ENCODE data around the gene NEMP1. TPM values are rescaled to one million over a fixed set of nuclear protein-coding genes. Genes with fewer than 3 reads are reported as not detected.

NEMP1 gene
- total and polyA plus RNA-seq, 2 of the 13 experiments (the other 11 are each of a cell fraction or from before 2014, with no cell fraction given): 11.4 to 12.9 TPM

DNA sequence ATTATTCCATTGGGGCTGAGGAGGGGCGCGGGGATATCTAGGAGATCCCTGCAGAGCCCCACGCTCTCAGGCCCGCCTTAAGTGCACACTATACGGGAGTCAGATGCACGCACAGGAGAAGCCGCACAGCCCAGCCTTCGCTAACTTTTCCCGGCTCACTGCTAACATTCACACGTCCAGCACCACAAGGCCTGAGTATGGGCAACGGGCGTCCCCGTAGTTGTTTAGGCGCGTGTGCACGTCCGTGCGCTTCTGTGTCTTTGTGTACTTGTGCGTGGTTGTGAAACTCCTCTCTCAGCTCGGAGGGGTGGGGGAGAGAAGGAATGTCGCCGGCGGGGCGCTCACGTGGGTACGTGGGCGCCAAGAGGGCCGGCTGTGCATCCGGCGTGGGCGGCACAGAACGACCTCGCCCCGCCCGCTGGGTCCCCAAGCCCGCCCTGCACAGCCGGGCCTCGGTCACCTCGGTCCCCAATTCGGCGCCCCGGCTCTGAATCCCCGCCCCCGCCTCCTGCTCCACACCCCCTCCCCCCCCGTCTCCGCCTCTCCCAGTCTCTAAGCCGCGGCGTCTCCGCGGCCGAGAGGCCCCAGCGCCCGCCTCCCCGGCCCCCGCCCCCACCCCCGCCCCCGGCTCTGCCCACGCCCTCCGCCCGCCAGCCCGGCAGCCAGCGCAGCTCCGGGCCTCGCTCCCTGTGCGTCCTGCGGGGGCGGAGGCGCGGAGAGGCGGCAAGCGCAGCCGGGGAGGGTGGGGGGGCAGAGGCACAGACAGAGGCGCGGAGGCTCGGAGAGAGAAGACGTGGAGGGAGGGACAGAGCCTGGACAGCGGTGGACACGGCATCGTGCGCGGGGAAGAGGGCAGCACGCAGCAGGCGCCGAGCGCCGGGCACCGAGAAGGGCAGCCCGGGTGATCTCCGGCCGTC is 10.0 kb upstream of the NEMP1 start, which contains the start of gene NAB2 (continued):
- peak; percentile 40; the same call in 1 of the 2 replicates for TF ChIP-seq FOXA1 (IDR thresholded peaks at IDR 0.05)
- TF ChIP-seq FOXA1 (CRISPR knock-in tag; IDR thresholded peaks at IDR 0.05): peak; percentile 95
- TF ChIP-seq ZNF746 (CRISPR knock-in tag; IDR thresholded peaks at IDR 0.05): peak; percentile 80
- no peak for TF ChIP-seq PCBP2 (optimal IDR thresholded peaks at IDR 0.05; ENCODE audit: low read depth, low read length, poor library complexity, severe bottlenecking)
- TF ChIP-seq, protein P1, sequence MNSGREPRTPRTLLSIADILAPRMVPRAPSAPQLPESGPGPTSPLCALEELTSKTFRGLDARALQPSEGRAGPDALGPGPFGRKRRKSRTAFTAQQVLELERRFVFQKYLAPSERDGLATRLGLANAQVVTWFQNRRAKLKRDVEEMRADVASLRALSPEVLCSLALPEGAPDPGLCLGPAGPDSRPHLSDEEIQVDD (CRISPR knock-in tag; IDR thresholded peaks at IDR 0.05; ENCODE audit: borderline replicate concordance): no peak
- TF ChIP-seq, protein P2, sequence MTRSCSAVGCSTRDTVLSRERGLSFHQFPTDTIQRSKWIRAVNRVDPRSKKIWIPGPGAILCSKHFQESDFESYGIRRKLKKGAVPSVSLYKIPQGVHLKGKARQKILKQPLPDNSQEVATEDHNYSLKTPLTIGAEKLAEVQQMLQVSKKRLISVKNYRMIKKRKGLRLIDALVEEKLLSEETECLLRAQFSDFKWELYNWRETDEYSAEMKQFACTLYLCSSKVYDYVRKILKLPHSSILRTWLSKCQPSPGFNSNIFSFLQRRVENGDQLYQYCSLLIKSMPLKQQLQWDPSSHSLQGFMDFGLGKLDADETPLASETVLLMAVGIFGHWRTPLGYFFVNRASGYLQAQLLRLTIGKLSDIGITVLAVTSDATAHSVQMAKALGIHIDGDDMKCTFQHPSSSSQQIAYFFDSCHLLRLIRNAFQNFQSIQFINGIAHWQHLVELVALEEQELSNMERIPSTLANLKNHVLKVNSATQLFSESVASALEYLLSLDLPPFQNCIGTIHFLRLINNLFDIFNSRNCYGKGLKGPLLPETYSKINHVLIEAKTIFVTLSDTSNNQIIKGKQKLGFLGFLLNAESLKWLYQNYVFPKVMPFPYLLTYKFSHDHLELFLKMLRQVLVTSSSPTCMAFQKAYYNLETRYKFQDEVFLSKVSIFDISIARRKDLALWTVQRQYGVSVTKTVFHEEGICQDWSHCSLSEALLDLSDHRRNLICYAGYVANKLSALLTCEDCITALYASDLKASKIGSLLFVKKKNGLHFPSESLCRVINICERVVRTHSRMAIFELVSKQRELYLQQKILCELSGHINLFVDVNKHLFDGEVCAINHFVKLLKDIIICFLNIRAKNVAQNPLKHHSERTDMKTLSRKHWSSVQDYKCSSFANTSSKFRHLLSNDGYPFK (CRISPR knock-in tag; IDR thresholded peaks at IDR 0.05; ENCODE audit: borderline replicate concordance): peak; percentile 51; the same call in 1 of the 2 replicates
- TF ChIP-seq ZNF205 (CRISPR knock-in tag; IDR thresholded peaks at IDR 0.05): peak; percentile 73; the same call in 1 of the 2 replicates
- no peak for TF ChIP-seq JDP2 (CRISPR knock-in tag; IDR thresholded peaks at IDR 0.05; ENCODE audit: borderline replicate concordance)
- TF ChIP-seq RFX3 (CRISPR knock-in tag; IDR thresholded peaks at IDR 0.05): no peak
- TF ChIP-seq, protein P3, sequence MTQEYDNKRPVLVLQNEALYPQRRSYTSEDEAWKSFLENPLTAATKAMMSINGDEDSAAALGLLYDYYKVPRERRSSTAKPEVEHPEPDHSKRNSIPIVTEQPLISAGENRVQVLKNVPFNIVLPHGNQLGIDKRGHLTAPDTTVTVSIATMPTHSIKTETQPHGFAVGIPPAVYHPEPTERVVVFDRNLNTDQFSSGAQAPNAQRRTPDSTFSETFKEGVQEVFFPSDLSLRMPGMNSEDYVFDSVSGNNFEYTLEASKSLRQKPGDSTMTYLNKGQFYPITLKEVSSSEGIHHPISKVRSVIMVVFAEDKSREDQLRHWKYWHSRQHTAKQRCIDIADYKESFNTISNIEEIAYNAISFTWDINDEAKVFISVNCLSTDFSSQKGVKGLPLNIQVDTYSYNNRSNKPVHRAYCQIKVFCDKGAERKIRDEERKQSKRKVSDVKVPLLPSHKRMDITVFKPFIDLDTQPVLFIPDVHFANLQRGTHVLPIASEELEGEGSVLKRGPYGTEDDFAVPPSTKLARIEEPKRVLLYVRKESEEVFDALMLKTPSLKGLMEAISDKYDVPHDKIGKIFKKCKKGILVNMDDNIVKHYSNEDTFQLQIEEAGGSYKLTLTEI (CRISPR knock-in tag; conservative IDR thresholded peaks at IDR 0.05): no peak
- peak; percentile 74; the same call in 1 of the 2 replicates for TF ChIP-seq ZNF430 (CRISPR knock-in tag; IDR thresholded peaks at IDR 0.05)
- no peak; the same call in 1 of the 2 replicates for TF ChIP-seq ZC3H4 (CRISPR knock-in tag; IDR thresholded peaks at IDR 0.05; ENCODE audit: borderline replicate concordance)
- TF ChIP-seq MEIS1 (CRISPR knock-in tag; IDR thresholded peaks at IDR 0.05; ENCODE audit: borderline replicate concordance): no peak
- no peak for TF ChIP-seq PTBP1 (IDR thresholded peaks at IDR 0.05; ENCODE audit: low read depth, low read length, poor library complexity, severe bottlenecking)
- peak; percentile 88 for TF ChIP-seq BHLHE40 (IDR thresholded peaks at IDR 0.05; ENCODE audit: low read length)
- peak; percentile 77 for TF ChIP-seq GABPB1 (CRISPR knock-in tag; IDR thresholded peaks at IDR 0.05)
- 0 out of 2 replicates have a peak, but pooled peaks have one; percentile 73 for TF ChIP-seq JUND (CRISPR knock-in tag; IDR thresholded peaks at IDR 0.05)
- no peak for TF ChIP-seq SP140L (CRISPR knock-in tag; IDR thresholded peaks at IDR 0.05; ENCODE audit: borderline replicate concordance)
- TF ChIP-seq ZNF891 (CRISPR knock-in tag; IDR thresholded peaks at IDR 0.05): 0 out of 2 replicates have a peak, but pooled peaks have one; percentile 3
- TF ChIP-seq, protein P4, sequence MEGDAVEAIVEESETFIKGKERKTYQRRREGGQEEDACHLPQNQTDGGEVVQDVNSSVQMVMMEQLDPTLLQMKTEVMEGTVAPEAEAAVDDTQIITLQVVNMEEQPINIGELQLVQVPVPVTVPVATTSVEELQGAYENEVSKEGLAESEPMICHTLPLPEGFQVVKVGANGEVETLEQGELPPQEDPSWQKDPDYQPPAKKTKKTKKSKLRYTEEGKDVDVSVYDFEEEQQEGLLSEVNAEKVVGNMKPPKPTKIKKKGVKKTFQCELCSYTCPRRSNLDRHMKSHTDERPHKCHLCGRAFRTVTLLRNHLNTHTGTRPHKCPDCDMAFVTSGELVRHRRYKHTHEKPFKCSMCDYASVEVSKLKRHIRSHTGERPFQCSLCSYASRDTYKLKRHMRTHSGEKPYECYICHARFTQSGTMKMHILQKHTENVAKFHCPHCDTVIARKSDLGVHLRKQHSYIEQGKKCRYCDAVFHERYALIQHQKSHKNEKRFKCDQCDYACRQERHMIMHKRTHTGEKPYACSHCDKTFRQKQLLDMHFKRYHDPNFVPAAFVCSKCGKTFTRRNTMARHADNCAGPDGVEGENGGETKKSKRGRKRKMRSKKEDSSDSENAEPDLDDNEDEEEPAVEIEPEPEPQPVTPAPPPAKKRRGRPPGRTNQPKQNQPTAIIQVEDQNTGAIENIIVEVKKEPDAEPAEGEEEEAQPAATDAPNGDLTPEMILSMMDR (CRISPR knock-in tag; IDR thresholded peaks at IDR 0.05): 0 out of 2 replicates have a peak, but pooled peaks have one; percentile 11
- peak; percentile 80; the same call in 1 of the 2 replicates for TF ChIP-seq ZC3H13 (CRISPR knock-in tag; IDR thresholded peaks at IDR 0.05)
- TF ChIP-seq, protein P5, sequence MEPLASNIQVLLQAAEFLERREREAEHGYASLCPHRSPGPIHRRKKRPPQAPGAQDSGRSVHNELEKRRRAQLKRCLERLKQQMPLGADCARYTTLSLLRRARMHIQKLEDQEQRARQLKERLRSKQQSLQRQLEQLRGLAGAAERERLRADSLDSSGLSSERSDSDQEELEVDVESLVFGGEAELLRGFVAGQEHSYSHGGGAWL (CRISPR knock-in tag; IDR thresholded peaks at IDR 0.05): peak; percentile 51

All from HepG2 (cell line).